HG03064 (cell line): ENCODE measurements around the gene RPS17.

Experiments
- ATAC-seq: cut with Tn5 transposase; IDR thresholded peaks from one replicate; pipeline ENCODE4 v1.9.1; 2021; ENCODE audit warnings: low read depth; ENCODE audit not compliant: unreplicated experiment

The RPS17 gene

DNA sequence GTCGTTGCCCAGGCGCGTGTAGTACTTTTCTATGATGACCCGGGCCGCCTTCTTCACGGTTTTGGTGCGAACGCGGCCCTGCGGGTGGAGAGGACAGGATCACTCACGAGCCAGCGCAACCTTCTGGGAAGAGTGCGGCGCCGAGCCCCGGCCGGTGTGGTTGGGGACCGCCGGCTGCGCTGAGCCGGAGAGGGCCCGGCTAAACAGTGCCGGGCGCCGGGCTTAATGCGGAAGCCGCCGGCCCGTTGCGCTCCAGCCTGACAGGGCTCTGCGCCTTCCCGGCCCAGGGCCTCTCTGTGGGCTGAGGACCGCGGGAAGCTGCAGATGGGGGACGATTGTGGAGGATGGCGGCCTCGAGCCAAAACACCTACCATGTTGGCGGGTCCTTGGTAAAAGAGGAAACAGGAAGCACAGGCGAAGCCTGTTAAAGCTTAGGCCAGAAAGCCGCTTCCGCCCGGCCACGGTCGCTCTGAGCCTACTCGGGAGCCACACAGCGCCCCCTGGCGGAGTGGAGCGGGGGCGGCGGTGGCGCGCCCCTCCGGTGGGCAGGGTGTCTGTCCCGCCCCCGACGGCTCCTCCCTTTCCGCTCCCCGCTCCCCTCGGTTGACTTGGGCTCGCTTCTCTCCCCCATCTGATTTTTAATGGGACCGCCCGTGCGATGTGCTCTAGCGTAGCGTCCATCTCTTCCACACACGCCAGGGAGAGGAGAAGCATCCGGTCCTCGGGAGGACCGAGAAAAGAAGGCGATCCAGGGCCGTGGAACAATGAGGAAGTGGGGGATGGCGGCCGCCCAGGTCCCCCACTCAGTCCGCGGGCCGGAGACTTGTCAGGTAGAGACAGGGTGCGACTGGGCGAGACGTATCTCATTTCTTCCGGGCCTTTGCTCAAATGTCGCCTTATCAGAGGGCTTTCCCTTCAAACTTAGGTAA is at the start of gene RPS17:
RPS17 (minus strand) TSS at position 403 of the 929 bp plus-strand sequence; CDS start at position 374, 29 bp downstream.
- peak; percentile 88 for ATAC-seq

- ATAC-seq = no peak
These were observed 47.5 kb upstream of the RPS17 start for GRCh38 chr15:82587805-82588204.

DNA sequence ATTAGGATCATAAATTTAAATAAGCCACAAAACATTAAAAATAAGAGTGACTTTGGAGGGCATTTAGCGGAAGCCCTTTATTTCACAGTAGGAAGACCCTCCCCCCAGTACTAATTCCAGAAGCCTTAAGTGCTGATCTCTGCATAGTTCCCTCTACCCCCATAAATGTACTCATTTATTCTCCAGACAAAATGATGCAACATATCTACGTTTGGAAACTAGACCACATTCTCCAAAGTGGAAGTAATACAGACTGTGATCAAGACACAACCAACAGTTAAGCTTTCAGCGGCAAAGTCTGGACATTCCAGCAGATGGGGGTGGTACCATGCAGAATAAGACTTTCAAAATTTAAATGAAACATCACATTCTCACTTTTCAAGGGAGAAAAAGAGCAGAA is 44.8 kb upstream of the RPS17 start:
- ATAC-seq = no peak

DNA sequence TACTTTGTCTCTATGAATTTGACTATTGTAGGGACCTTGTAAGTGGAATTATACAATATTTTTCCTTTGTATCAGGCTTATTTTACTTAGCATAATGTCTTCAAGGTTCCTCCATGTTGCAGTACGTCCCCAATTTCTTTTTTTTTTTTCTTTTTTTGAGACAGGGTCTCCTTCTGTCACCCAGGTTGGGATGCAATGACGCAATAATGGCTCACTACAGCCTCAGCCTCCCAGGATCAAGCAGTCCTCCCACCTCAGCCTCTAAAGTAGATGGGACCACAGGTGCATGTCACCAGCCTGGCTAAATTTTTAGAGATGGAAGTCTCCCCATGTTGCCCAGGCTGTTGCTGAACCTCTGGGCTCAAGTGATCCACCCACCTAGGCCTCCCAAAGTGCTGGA is 40.5 kb upstream of the RPS17 start:
- no peak for ATAC-seq

GRCh38 chr15:82575335-82575734 is 35.1 kb upstream of the RPS17 start:
- no peak for ATAC-seq

DNA sequence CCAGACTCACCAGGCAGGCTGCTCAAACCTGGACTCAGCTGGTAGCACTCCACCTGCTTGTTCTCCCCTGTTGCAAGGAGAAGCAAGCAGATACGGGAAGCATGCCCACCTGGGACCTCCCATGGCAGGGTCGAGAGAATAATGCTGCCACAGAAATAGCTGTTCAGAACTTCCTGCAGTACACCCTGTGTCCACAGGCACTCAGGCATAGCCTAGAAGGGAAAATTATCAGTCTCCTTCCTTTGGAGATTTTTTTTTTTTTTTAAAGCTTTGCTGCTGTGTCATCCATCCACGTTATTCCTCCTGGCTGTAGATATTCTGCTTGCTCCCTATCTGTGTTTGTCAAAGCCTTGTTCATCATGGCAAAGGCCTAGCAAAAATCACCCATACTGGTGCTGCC is 32.7 kb upstream of the RPS17 start:
- ATAC-seq = no peak

DNA sequence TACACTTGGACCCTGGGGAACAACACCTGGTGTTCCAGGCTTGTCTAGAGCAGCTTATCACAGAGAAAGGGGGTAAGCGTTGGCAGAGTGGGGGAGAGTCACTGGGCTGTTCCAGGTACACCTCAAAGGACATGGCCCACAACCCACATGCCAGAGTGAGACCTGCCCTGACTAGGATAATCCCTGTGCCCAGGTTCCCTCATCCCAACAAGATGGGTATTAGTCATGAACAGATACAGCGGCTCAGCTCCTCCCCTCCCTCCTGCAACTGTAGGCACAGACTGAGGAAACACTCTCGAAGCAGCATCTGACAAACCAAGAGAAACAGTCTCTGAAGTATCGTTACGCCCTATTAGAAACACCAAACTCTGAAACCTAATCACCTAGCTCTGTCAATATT is 32.1 kb upstream of the RPS17 start:
- ATAC-seq = no peak

DNA sequence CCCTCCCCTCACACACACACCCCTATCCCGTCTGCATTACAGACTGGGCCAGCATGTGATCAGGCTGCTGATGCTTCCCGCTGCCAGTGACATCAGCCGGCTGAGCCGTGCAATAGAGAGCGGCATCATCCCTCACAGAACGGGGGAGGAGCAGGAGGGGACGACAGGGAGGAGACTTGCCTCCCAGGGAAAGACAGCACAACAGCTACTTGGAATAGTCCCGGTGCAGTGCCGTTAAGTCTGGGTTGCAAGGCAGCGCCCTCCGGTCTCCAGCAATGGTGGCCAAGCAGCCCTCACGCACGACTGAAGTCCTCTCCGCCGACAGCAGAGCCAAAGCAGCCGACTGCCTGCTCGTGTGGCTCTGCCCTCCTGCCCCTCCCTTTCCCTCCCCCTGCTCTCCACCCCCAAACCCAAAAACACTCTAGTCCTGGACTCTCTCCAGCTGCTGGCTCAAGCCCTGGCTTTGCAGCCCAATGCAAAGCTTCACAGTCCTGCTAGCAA is 31.5 kb upstream of the RPS17 start:
- no peak for ATAC-seq

- no peak for ATAC-seq
These were observed 30.7 kb upstream of the RPS17 start for GRCh38 chr15:82570721-82571508.

DNA sequence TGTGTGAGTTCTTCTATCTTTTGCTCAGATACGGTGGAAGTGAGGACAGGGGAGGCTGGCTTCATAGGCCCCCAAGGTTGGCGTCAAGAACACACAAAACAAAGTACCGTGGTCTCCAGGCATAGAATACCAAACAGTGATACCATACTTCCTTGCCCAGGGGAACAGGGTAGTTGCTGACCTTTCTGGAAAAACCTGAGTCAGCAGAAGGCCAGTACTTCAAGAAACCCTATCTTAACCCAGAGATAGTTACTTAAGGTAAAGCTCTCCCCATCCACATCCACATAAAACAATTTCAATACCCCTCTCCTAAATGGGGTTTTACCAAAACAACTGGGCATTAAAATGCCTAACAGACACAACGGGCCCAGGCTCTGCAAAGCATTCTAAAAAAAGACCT is 29.6 kb upstream of the RPS17 start:
- no peak for ATAC-seq

DNA sequence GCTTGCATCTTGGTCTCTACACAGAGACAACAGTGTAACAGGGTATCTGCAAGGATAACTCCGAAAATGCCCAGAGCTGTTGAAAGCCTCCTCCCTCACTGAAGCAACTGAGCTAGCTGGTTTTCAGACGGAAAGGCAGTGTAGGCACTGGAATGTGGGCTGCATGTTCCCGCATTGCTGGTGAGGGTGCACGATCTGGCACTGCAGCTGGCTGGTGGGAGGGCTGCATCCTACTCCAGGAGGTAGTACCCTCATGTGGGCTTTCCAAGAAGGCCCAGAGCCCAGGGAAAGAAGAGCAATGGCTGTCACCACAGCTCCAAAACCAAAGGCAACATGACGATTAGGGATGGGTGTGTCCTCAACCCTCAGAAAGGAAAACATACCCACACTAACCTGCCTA is 28.7 kb upstream of the RPS17 start:
- ATAC-seq = no peak

DNA sequence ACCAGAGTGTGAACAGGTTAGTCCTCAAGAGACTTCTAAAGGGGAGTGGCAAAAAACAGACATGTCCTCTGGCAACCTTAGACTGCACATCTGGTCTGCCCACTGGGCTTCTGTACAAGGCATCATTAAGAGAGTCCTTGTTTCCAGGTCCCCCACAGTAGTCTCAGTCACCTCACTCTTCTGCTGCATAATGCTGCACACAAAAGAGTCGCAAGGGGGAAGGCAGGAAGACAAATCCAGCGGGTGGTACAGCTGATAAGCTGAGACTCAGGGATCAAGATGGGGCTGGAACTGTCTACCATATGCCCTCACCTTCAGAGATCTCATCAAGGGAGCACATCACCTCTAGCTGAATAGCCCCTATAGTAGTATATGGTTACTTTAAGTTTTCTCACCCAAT is 27.4 kb upstream of the RPS17 start:
- no peak for ATAC-seq

- no peak for ATAC-seq
These were observed 26.4 kb upstream of the RPS17 start for GRCh38 chr15:82566690-82567089.

DNA sequence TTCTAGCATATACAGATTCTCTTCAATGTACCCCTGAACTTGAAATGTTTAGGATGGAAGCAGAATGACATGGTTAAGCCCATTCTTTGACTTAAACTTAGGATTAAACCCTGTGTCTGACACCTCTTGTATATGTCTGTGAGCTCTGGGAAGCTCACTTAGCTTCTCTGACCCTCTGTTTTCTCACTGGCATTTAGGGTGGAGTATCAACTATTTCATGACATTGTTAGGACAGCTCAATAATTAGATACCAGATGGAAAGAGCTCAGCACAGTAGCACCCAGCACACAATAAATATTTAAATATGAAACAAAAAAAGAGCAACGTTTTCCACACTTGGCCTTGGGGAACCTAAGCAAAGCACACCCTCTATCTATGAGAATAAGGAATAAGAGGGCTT is 18.2 kb upstream of the RPS17 start:
- ATAC-seq = no peak

DNA sequence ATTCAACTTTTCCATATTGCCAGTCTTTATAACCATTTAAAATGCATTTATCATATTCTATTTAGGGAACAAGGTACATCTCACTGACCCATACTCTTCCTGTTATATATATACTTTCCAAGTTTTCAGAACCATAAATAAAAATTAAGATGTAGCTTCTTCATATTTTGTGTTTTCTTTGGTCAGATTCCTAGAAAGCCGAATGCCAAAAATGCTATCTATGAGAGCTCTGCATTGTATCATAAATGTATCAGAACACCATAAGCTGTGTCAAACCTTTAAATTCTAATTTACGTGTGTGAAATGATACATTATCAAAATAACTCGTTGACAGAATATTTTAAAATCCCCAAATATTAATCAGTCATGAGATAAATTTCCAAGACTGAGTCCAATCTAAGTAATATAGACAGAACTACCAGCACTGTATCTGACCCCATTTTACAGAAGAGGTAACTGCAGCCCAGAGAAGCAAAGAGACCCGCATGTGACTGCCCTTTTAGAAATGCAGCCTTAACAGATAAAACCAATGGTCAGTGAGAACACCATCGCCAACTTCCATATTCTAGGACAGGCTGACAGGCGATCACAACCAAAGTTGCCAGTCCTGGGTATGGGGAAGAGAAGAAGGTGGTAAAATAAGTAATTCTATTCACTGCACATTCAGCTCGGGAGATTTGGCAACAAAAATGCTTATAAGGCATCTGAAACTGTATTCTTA is 16.2 kb upstream of the RPS17 start:
- no peak for ATAC-seq

DNA sequence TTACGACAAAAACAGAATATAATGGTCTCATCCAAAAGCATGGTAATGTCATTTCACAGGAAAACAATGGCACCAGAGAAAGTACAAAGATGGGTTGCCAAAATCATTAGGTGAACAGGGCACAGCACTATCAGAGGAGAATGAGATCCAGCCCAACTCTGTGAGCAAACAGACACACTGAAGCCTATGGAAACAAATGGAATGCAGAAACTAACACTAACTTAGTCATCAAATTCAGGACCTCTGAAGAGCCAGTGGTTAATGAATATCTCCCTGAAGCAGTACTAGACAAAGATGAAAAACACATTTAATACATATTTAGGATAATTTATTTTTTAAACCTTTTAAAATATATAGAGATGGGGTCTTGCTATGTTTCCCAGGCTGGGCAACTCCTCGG is 14.6 kb upstream of the RPS17 start:
- no peak for ATAC-seq

- no peak for ATAC-seq
These were observed 14.1 kb upstream of the RPS17 start for GRCh38 chr15:82554351-82554750.

GRCh38 chr15:82553846-82554245 is 13.6 kb upstream of the RPS17 start:
- ATAC-seq = no peak

- no peak for ATAC-seq
These were observed 12.6 kb upstream of the RPS17 start for GRCh38 chr15:82552861-82553260.

- no peak for ATAC-seq
These were observed 11.5 kb upstream of the RPS17 start for GRCh38 chr15:82551646-82552247.
